ENCODE results near the gene CCL1. TPM values are rescaled to one million over a fixed set of nuclear protein-coding genes. Genes with fewer than 3 reads are reported as not detected.

CCL1 gene
- total RNA-seq, 1 donor from 2014 or later, result not detected

DNA sequence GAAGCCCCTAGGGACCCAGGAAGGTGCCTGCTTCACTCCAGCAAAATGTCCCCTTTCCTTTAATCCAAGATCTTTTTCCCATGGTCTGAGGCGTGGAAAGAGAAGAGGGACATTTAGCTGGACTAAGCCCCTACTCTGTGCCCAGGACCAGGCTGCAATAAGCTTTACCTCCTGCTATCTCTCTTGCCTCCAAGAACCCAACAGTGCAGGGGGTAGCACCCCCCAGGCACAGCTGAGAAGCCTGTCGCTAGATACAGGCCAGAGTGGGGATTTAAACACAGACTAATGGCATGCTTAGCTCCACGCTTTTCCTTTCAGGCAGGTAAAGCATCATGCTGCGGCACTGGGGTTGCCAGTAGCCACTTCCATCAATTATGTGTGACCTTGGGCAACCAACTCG is 24.5 kb upstream of the CCL1 start:
- H3K9me3 Mint-ChIP-seq, result no peaks in the 10 kb centered on the region
- H3K27ac Mint-ChIP-seq, result no peak overlapping the region
- no peak for TF ChIP-seq CTCF (conservative IDR thresholded peaks at IDR 0.05)
- H3K4me1 Mint-ChIP-seq (ENCODE audit: unreplicated experiment), result peaks cover 3% of the 10 kb centered on the region
- no peak for DNase-seq (ENCODE audit: extremely low spot score, unreplicated experiment)
- no peaks in the 10 kb centered on the region for H3K36me3 Mint-ChIP-seq
- H3K27me3 Mint-ChIP-seq, result peaks cover 19% of the 10 kb centered on the region
- no peak overlapping the region for H3K4me3 Mint-ChIP-seq

GRCh38 chr17:34386697-34387550 is 23.9 kb upstream of the CCL1 start:
- no peaks in the 10 kb centered on the region for H3K9me3 Mint-ChIP-seq
- H3K4me1 Mint-ChIP-seq (ENCODE audit: unreplicated experiment), result peaks cover 3% of the 10 kb centered on the region
- peaks cover 19% of the 10 kb centered on the region for H3K27me3 Mint-ChIP-seq
- H3K36me3 Mint-ChIP-seq, result no peaks in the 10 kb centered on the region
- no peak for TF ChIP-seq CTCF (conservative IDR thresholded peaks at IDR 0.05)
- no peak overlapping the region for H3K4me3 Mint-ChIP-seq
- no peak overlapping the region for H3K27ac Mint-ChIP-seq
- no peak for DNase-seq (ENCODE audit: extremely low spot score, unreplicated experiment)

- Mint-ChIP-seq H3K9me3 (no peaks in the 10 kb centered on the region), H3K27me3 (peaks cover 19% of the 10 kb centered on the region), H3K27ac (no peak overlapping the region), H3K36me3 (no peaks in the 10 kb centered on the region), H3K4me3 (no peak overlapping the region), H3K4me1 (ENCODE audit: unreplicated experiment) (peaks cover 3% of the 10 kb centered on the region)
- no peak for DNase-seq (ENCODE audit: extremely low spot score, unreplicated experiment)
- no peak for TF ChIP-seq CTCF (conservative IDR thresholded peaks at IDR 0.05)
Measured at GRCh38 chr17:34386343-34386696, 23.3 kb upstream of the CCL1 start.

GRCh38 chr17:34384822-34385605 is 22.0 kb upstream of the CCL1 start:
- no peak for DNase-seq (ENCODE audit: extremely low spot score, unreplicated experiment)
- Mint-ChIP-seq H3K4me3 (no peak overlapping the region), H3K4me1 (ENCODE audit: unreplicated experiment) (peaks cover 3% of the 10 kb centered on the region), H3K27ac (no peak overlapping the region), H3K36me3 (no peaks in the 10 kb centered on the region), H3K9me3 (no peaks in the 10 kb centered on the region), H3K27me3 (peaks cover 20% of the 10 kb centered on the region)
- no peak for TF ChIP-seq CTCF (conservative IDR thresholded peaks at IDR 0.05)

- Mint-ChIP-seq H3K36me3 (no peaks in the 10 kb centered on the region), H3K4me3 (no peak overlapping the region), H3K27me3 (peaks cover 19% of the 10 kb centered on the region), H3K27ac (no peak overlapping the region), H3K4me1 (ENCODE audit: unreplicated experiment) (peaks cover 3% of the 10 kb centered on the region), H3K9me3 (no peaks in the 10 kb centered on the region)
- TF ChIP-seq CTCF (conservative IDR thresholded peaks at IDR 0.05), result no peak
- no peak for DNase-seq (ENCODE audit: extremely low spot score, unreplicated experiment)
Measured at GRCh38 chr17:34384271-34384670, 21.2 kb upstream of the CCL1 start.
